Uterus (tissue), 2 donors: ENCODE measurements around the gene ELMO1.

ENCODE experiments used
- POLR2A ChIP-seq, 2 donors: fragments of 450-650 bp; IDR thresholded peaks; one replicate each; pipeline ENCODE4 v1.6.1; 2016; ENCODE audit warnings: antibody characterized with exemption in 2 of 2, mild to moderate bottlenecking in 1 of 2, moderate library complexity in 1 of 2
- TF ChIP-seq, protein P1 (sequence below), 4 experiments: fragments of 200-600 bp in 2 of 4; fragments of 450-650 bp in 2 of 4; sonication (generic) in 2 of 4; IDR thresholded peaks; one replicate each; pipeline ENCODE4 v1.5.1; 2016 to 2019; ENCODE audit warnings: antibody characterized with exemption in 4 of 4, mild to moderate bottlenecking in 2 of 4, moderate library complexity in 1 of 4

DNA sequence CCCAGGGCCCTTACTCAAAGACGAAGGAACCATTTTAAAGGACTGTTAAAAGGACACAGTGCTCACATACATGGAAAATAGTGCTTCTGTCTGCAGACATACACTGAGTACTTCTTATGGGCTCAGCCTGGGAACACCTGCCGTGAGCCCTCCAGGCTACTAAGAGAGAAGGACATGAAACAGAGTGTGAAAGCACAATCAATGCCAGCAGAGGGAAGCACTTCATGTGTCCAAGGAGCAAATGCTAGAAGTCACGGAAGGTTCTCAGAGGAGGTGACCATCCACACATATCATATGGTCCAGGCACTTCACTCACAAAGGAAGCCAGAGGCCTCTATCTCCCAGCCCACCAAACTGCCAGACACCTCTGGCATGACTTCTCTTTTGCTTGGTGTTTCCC, 15.5 kb downstream of the ELMO1 start:
- TF ChIP-seq, protein P1, sequence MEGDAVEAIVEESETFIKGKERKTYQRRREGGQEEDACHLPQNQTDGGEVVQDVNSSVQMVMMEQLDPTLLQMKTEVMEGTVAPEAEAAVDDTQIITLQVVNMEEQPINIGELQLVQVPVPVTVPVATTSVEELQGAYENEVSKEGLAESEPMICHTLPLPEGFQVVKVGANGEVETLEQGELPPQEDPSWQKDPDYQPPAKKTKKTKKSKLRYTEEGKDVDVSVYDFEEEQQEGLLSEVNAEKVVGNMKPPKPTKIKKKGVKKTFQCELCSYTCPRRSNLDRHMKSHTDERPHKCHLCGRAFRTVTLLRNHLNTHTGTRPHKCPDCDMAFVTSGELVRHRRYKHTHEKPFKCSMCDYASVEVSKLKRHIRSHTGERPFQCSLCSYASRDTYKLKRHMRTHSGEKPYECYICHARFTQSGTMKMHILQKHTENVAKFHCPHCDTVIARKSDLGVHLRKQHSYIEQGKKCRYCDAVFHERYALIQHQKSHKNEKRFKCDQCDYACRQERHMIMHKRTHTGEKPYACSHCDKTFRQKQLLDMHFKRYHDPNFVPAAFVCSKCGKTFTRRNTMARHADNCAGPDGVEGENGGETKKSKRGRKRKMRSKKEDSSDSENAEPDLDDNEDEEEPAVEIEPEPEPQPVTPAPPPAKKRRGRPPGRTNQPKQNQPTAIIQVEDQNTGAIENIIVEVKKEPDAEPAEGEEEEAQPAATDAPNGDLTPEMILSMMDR (IDR thresholded peaks at IDR 0.05), result no peak
- TF ChIP-seq POLR2A (IDR thresholded peaks at IDR 0.05), result no peak
